GM23338 (cell line): ENCODE data around the gene ARID1B. TPM values are rescaled to one million over a fixed set of nuclear protein-coding genes. Genes with fewer than 3 reads are reported as not detected.

ENCODE experiments used
- ATAC-seq: fragments of 200-7000 bp; cut with Tn5 transposase; 3 replicates; pipeline ENCODE4 v1.9.1; 2020
- DNase-seq: peaks from one replicate; pipeline ENCODE4 v3.0.0-alpha.2; 2015; ENCODE audit warnings: low spot score
- H2AFZ ChIP-seq: fragments of 200-600 bp; sonication (generic); 2 replicates; pipeline ENCODE4 v1.8.0; 2016; ENCODE audit warnings: antibody characterized with exemption, mild to moderate bottlenecking, moderate library complexity
- H3F3A ChIP-seq: fragments of 200-600 bp; sonication (generic); replicated peaks from 2 replicates; pipeline ENCODE4 v1.8.0; 2017; ENCODE audit warnings: antibody characterized with exemption, mixed run types, low read depth
- H3K27ac ChIP-seq: fragments of 200-600 bp; sonication (generic); 2 replicates; pipeline ENCODE4 v1.6.1; 2016; ENCODE audit warnings: low read depth
- H3K27me3 ChIP-seq: fragments of 200-600 bp; sonication (generic); 2 replicates; pipeline ENCODE4 v1.8.0; 2016; ENCODE audit warnings: mild to moderate bottlenecking, mixed run types, moderate library complexity; ENCODE audit not compliant: insufficient read depth
- H3K36me3 ChIP-seq: fragments of 200-600 bp; sonication (generic); 2 replicates; pipeline ENCODE4 v1.8.0; 2016; ENCODE audit warnings: mild to moderate bottlenecking; ENCODE audit not compliant: insufficient read depth
- H3K4me1 ChIP-seq: fragments of 200-600 bp; sonication (generic); 2 replicates; pipeline ENCODE4 v1.8.0; 2016; ENCODE audit warnings: mild to moderate bottlenecking, moderate library complexity; ENCODE audit not compliant: insufficient read depth
- H3K4me2 ChIP-seq: fragments of 200-600 bp; sonication (generic); 2 replicates; pipeline ENCODE4 v1.7.1; 2017; ENCODE audit warnings: mixed run types
- H3K4me3 ChIP-seq: fragments of 200-600 bp; sonication (generic); 2 replicates; pipeline ENCODE4 v1.6.1; 2016; ENCODE audit warnings: mixed run types
- H3K79me2 ChIP-seq: fragments of 200-600 bp; sonication (generic); replicated peaks from 2 replicates; pipeline ENCODE4 v1.8.0; 2017; ENCODE audit warnings: mild to moderate bottlenecking; ENCODE audit not compliant: insufficient read depth
- H3K9me2 ChIP-seq: fragments of 200-600 bp; sonication (generic); 2 replicates; pipeline ENCODE4 v1.8.0; 2017; ENCODE audit not compliant: insufficient read depth
- H4K20me1 ChIP-seq: fragments of 200-600 bp; sonication (generic); replicated peaks from 2 replicates; pipeline ENCODE4 v1.8.0; 2017; ENCODE audit warnings: mild to moderate bottlenecking; ENCODE audit not compliant: insufficient read depth
- H3K27ac Mint-ChIP-seq: 2 replicates; pipeline ENCODE4 v1.8.0; 2020; ENCODE audit warnings: inconsistent platforms, mild to moderate bottlenecking, moderate library complexity, mixed read lengths
- H3K27me3 Mint-ChIP-seq: 3 replicates; pipeline ENCODE4 v1.8.0; 2022; ENCODE audit warnings: low read depth, mild to moderate bottlenecking, moderate library complexity, mixed read lengths, inconsistent platforms; ENCODE audit not compliant: insufficient read depth, poor library complexity
- H3K36me3 Mint-ChIP-seq: 3 replicates; pipeline ENCODE4 v1.8.0; 2021; ENCODE audit warnings: low read depth, mild to moderate bottlenecking, inconsistent platforms, moderate library complexity, mixed read lengths
- H3K4me1 Mint-ChIP-seq: 3 replicates; pipeline ENCODE4 v1.8.0; 2020; ENCODE audit warnings: mild to moderate bottlenecking, inconsistent platforms, mixed read lengths
- H3K4me3 Mint-ChIP-seq: 3 replicates; pipeline ENCODE4 v1.8.0; 2021; ENCODE audit warnings: moderate library complexity, mild to moderate bottlenecking, inconsistent platforms, mixed read lengths
- H3K9me3 Mint-ChIP-seq: 3 replicates; pipeline ENCODE4 v1.8.0; 2020; ENCODE audit warnings: moderate library complexity, mild to moderate bottlenecking, inconsistent platforms, mixed read lengths
- CTCF ChIP-seq, 2 experiments: fragments of 200-600 bp in 1 of 2; sonication (generic) in 1 of 2; conservative IDR thresholded peaks; 2 replicates each; pipeline versions ENCODE4 v1.5.1 to v1.6.1; 2016 to 2017; ENCODE audit warnings: antibody characterized with exemption in 2 of 2, low read depth in 2 of 2, mild to moderate bottlenecking in 2 of 2, moderate library complexity in 1 of 2
- EZH2 ChIP-seq: fragments of 200-600 bp; sonication (generic); IDR thresholded peaks from one replicate; pipeline ENCODE4 v1.8.0; 2017; ENCODE audit warnings: antibody characterized with exemption, mild to moderate bottlenecking, low read depth; ENCODE audit not compliant: unreplicated experiment
- EZH2phosphoT487 ChIP-seq: fragments of 200-600 bp; sonication (generic); IDR thresholded peaks from one replicate; pipeline ENCODE4 v1.8.1; 2018; ENCODE audit warnings: antibody characterized with exemption; ENCODE audit not compliant: unreplicated experiment
- JUNB ChIP-seq: IDR thresholded peaks from one replicate; pipeline ENCODE4 v1.6.1; 2016; ENCODE audit warnings: antibody characterized with exemption; ENCODE audit not compliant: unreplicated experiment
- NANOG ChIP-seq: IDR thresholded peaks from 2 replicates; pipeline ENCODE4 v1.6.1; 2016; ENCODE audit warnings: antibody characterized with exemption, borderline replicate concordance
- REST ChIP-seq: IDR thresholded peaks from one replicate; pipeline ENCODE4 v1.6.1; 2018; ENCODE audit warnings: antibody characterized with exemption; ENCODE audit not compliant: unreplicated experiment
- STAT1 ChIP-seq: IDR thresholded peaks from one replicate; pipeline ENCODE4 v1.6.1; 2016; ENCODE audit warnings: antibody characterized with exemption; ENCODE audit not compliant: unreplicated experiment
- ZNF114 ChIP-seq: fragments of 250-450 bp; sonication (Bioruptor Pico); IDR thresholded peaks from 2 replicates; pipeline ENCODE4 v1.5.0; 2020; ENCODE audit warnings: mild to moderate bottlenecking, moderate library complexity
- ZNF331 ChIP-seq: fragments of 250-450 bp; sonication (Bioruptor Pico); IDR thresholded peaks from 2 replicates; pipeline ENCODE4 v1.5.0; 2020; ENCODE audit warnings: low read depth, mild to moderate bottlenecking, moderate library complexity
- polyA plus RNA-seq: library from polyadenylated mRNA; unstranded; fragments of >200 nt; fragmentation: Nextera tagmentation; extraction: Ambion mirVana; gene quantifications from 2 replicates; pipeline ENCODE4 v1.2.1, GENCODE V29; 2016
- total RNA-seq: library from RNA; depleted of rRNA; stranded (reverse); fragments of >200 nt; shearing (Covaris generic); gene quantifications from 2 replicates; pipeline ENCODE4 v1.2.3, GENCODE V29; 2014
- TF ChIP-seq, protein P1 (sequence below): fragments of 250-450 bp; sonication (Bioruptor Pico); IDR thresholded peaks from 2 replicates; pipeline ENCODE4 v1.5.0; 2020; ENCODE audit warnings: mild to moderate bottlenecking, moderate library complexity

ARID1B gene
- total and polyA plus RNA-seq, 2 experiments from 2014 or later: 59.3 to 72.2 TPM

DNA sequence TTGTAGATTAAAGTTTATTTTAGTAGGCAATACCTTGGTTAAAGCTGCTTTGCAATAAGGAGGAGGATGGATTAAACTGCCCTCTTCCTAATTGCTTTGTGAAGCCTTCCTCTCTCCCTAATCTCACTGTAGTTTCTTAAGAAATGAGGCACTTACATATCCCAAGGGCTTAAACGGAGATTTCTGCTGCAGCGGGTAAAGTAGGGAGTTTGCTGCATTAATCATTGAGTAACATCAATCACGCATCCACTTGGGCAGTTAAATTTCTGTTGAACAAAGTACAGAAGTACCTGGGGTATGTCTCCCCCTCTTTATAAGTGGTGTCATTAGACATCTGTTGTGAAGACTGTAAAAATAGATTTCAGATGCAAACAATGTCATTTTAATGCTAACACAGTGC, 29.5 kb upstream of the ARID1B start (continued):
- TF ChIP-seq REST: no peak
- TF ChIP-seq EZH2phosphoT487: no peak

- DNase-seq: no peak
Measured at GRCh38 chr6:156748504-156748903, 28.7 kb upstream of the ARID1B start.

More at GRCh38 chr6:156748504-156748903, 28.7 kb upstream of the ARID1B start:
- Histone ChIP-seq H3K4me2 (no peak overlapping the region), H4K20me1 (no peaks in the 10 kb centered on the region), H3K9me2 (no peaks in the 10 kb centered on the region), H3K27me3 (no peaks in the 10 kb centered on the region), H3F3A (no peaks in the 10 kb centered on the region), H3K36me3 (no peaks in the 10 kb centered on the region), H3K4me3 (no peak overlapping the region), H3K27ac (no peak overlapping the region), H3K79me2 (no peaks in the 10 kb centered on the region), H3K4me1 (peaks cover 9% of the 10 kb centered on the region), H2AFZ (no peak overlapping the region)
- H3K4me1 Mint-ChIP-seq: peaks cover 15% of the 10 kb centered on the region
- H3K9me3 Mint-ChIP-seq: no peaks in the 10 kb centered on the region
- ATAC-seq: no peak
- H3K27me3 Mint-ChIP-seq: no peaks in the 10 kb centered on the region
- H3K36me3 Mint-ChIP-seq: no peaks in the 10 kb centered on the region
- no peak overlapping the region for H3K27ac Mint-ChIP-seq
- TF ChIP-seq ZNF114 (CRISPR knock-in tag) (no peak), STAT1 (no peak), ZNF331 (CRISPR knock-in tag) (no peak), EZH2 (no peak), EZH2phosphoT487 (no peak), NANOG (no peak), CTCF (conservative IDR thresholded peaks at IDR 0.05; ENCODE audit: low read depth in 2 of 2) (no peak), JUNB (no peak)
- TF ChIP-seq, protein P1, sequence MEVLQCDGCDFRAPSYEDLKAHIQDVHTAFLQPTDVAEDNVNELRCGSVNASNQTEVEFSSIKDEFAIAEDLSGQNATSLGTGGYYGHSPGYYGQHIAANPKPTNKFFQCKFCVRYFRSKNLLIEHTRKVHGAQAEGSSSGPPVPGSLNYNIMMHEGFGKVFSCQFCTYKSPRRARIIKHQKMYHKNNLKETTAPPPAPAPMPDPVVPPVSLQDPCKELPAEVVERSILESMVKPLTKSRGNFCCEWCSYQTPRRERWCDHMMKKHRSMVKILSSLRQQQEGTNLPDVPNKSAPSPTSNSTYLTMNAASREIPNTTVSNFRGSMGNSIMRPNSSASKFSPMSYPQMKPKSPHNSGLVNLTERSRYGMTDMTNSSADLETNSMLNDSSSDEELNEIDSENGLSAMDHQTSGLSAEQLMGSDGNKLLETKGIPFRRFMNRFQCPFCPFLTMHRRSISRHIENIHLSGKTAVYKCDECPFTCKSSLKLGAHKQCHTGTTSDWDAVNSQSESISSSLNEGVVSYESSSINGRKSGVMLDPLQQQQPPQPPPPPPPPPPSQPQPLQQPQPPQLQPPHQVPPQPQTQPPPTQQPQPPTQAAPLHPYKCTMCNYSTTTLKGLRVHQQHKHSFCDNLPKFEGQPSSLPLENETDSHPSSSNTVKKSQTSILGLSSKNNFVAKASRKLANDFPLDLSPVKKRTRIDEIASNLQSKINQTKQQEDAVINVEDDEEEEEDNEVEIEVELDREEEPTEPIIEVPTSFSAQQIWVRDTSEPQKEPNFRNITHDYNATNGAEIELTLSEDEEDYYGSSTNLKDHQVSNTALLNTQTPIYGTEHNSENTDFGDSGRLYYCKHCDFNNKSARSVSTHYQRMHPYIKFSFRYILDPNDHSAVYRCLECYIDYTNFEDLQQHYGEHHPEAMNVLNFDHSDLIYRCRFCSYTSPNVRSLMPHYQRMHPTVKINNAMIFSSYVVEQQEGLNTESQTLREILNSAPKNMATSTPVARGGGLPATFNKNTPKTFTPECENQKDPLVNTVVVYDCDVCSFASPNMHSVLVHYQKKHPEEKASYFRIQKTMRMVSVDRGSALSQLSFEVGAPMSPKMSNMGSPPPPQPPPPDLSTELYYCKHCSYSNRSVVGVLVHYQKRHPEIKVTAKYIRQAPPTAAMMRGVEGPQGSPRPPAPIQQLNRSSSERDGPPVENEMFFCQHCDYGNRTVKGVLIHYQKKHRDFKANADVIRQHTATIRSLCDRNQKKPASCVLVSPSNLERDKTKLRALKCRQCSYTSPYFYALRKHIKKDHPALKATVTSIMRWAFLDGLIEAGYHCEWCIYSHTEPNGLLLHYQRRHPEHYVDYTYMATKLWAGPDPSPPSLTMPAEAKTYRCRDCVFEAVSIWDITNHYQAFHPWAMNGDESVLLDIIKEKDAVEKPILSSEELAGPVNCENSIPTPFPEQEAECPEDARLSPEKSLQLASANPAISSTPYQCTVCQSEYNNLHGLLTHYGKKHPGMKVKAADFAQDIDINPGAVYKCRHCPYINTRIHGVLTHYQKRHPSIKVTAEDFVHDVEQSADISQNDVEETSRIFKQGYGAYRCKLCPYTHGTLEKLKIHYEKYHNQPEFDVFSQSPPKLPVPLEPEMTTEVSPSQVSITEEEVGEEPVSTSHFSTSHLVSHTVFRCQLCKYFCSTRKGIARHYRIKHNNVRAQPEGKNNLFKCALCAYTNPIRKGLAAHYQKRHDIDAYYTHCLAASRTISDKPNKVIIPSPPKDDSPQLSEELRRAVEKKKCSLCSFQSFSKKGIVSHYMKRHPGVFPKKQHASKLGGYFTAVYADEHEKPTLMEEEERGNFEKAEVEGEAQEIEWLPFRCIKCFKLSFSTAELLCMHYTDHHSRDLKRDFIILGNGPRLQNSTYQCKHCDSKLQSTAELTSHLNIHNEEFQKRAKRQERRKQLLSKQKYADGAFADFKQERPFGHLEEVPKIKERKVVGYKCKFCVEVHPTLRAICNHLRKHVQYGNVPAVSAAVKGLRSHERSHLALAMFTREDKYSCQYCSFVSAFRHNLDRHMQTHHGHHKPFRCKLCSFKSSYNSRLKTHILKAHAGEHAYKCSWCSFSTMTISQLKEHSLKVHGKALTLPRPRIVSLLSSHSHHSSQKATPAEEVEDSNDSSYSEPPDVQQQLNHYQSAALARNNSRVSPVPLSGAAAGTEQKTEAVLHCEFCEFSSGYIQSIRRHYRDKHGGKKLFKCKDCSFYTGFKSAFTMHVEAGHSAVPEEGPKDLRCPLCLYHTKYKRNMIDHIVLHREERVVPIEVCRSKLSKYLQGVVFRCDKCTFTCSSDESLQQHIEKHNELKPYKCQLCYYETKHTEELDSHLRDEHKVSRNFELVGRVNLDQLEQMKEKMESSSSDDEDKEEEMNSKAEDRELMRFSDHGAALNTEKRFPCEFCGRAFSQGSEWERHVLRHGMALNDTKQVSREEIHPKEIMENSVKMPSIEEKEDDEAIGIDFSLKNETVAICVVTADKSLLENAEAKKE (CRISPR knock-in tag): no peak
- no peak overlapping the region for H3K4me3 Mint-ChIP-seq
